Activated CD4-positive, CD25-positive, alpha-beta regulatory T cell treated with anti-CD3 and anti-CD28 coated beads, Interleukin-2, amount 50 U/mL, for 72 hours (primary cell): ENCODE results near the gene SH3YL1.

Experiments used
- DNase-seq: peaks from one replicate; pipeline ENCODE4 v3.0.0; 2021

Gene SH3YL1

GRCh38 chr2:213932-214693 lies 49.7 kb downstream of the SH3YL1 start:
- no peak for DNase-seq

DNA sequence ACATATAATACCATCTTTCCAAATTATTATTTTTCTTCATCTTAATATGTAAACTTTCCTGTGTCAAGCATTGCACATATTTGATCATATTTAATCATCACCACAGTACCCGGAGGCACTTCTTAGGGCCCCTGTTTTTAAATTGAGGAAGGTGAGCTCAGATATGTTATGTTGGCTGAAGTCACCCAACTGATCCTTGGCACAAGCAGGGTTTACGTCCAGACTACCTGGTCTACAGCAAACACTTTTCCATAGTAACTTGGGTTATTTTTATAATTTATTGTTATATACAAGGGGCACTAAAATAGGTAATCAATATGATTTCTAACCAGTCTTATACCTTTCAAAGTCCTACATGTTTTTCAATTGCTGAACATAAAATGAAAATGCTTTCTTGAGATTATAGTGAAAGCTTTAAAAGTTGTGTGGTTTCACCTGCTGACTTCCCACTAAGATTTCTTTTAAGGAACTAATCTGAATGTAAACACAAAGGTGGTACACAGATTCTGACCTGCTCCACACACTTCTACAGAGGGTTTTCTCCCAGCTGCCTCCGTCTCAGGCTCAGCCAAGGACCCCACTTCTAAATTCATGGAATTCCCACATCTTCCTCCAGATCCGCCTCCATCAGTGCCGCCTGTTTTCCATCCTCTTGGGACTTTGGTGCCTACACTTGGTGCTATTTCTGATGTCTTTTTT lies 52.2 kb downstream of the SH3YL1 start:
- DNase-seq = no peak

- no peak for DNase-seq
Measured at GRCh38 chr2:210660-211059, 53.2 kb downstream of the SH3YL1 start.

DNA sequence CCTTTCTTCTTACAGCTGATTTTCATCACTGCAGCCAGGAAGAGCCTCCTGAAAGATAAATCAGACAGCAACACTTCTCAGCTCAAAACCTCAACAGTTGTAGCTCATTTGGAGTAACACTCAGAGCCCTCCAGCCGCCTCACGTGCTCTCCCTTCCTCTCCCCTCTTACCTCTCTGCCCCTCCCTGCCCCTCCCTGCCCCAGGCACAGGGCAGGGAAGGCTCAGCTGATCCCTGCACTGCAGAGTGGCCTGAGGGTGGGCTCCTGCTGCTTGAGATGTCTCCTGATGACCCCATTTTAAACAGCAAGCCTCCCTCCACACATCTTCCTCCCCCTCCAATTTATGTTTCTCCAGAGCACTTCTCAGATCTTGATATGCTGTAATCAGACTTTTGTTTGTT lies 54.4 kb downstream of the SH3YL1 start:
- DNase-seq = no peak

GRCh38 chr2:208335-208734 lies 55.5 kb downstream of the SH3YL1 start:
- DNase-seq = no peak

DNA sequence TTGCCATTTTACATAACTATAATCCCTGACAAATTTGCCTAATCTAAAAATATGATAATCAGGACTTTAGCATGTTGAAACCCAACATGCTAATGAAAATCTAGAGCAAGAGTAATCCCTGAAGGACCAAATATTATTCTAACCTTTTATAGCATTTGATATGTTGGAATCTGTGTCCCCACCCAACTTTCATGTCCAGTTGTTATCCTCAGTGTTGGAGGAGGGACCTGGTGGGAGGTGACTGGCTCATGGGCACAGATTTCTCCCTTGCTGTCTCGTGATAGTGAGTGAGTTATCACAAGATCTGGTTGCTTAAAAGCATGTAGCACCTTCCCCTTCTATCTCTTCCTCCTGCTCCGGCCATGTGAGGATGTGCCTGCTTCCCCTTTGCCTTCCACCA lies 59.8 kb downstream of the SH3YL1 start:
- DNase-seq = no peak

DNA sequence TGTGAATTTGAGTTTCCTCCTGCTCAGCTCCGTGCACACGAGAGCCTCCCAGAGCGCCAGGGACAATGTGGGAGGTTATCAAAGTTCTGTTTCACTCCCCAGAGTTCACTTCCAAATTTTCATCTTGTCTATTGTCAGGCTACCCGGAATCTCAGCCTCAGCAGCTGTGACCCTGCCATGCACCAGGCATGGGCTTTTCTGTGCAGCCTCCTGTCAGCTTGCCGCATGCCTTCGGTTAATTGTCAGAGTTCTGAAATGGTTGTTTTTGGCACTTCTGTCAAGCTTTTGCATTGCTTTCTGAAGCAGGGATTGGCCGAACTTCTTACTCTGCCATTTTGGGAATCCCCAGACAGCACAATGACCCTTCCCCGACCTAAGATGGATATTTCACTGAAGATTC lies 60.4 kb downstream of the SH3YL1 start:
- DNase-seq = no peak

DNA sequence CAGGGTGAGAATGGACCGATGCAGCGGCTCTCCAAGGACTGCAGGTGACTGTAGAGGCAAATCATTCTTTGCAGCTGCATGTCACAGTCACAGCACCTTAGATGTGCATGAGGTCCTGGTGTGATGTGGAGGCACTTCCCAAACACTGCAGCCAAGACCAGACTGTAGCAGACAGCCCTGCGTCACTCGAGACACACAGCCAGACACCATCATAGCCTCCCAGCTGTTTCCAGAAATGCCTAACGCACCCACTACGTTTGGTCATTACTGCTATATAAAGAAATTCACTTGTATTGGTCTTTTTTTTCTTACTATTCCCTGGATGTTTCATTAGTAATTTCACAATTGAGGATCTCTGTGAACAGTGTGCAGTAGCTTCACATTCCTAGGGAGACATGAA lies 60.9 kb downstream of the SH3YL1 start:
- DNase-seq = no peak

DNA sequence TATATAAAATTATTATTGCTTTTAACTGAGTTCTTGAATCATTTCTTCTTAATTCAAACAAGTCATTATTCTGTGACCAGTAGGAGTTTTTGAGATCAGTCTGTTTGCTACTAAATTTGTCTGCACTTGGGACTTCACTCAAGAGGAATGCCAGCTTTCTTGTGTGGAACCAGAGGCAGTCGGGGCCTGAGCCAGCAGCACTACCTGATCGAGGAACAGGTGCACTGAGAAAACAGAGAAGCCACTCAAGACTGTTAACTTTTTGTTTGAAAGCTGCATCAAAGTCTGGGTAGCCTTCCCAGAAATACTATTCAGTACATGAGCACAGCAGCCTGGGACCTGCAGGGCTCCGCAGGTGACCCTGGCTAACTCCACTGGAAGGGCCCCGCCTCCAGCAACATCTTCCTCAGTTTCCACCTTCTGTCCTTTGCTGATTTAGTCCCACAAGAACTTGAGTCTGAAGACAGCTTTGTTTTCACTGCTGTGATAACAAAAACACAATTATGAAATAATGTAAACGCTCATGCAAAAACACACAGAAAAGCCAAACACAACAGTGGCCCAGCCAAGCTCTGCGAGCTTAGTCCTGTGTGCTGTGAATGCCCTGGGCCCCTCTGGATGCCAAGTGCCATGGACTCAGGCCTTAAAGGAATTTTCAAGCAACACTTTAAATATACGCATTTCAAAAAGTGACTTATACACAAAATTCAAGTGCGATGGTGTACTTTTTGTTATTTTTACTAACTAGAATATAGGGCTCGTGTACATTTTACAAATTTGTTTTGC lies 62.0 kb downstream of the SH3YL1 start:
- DNase-seq = no peak

- no peak for DNase-seq
Measured at GRCh38 chr2:199041-199966, 64.5 kb downstream of the SH3YL1 start.

GRCh38 chr2:196406-196805 lies 67.4 kb downstream of the SH3YL1 start:
- DNase-seq = no peak

- DNase-seq = no peak
Measured at GRCh38 chr2:195932-196331, 67.9 kb downstream of the SH3YL1 start.

- DNase-seq = no peak
Measured at GRCh38 chr2:193141-193671, 70.6 kb downstream of the SH3YL1 start.

- DNase-seq = no peak
Measured at GRCh38 chr2:191311-192190, 72.3 kb downstream of the SH3YL1 start.

GRCh38 chr2:187825-188224 lies 76.0 kb downstream of the SH3YL1 start:
- no peak for DNase-seq

GRCh38 chr2:185221-185620 lies 78.6 kb downstream of the SH3YL1 start:
- no peak for DNase-seq

GRCh38 chr2:184695-185094 lies 79.1 kb downstream of the SH3YL1 start:
- no peak for DNase-seq

GRCh38 chr2:182509-183122 lies 81.2 kb downstream of the SH3YL1 start:
- DNase-seq = no peak

DNA sequence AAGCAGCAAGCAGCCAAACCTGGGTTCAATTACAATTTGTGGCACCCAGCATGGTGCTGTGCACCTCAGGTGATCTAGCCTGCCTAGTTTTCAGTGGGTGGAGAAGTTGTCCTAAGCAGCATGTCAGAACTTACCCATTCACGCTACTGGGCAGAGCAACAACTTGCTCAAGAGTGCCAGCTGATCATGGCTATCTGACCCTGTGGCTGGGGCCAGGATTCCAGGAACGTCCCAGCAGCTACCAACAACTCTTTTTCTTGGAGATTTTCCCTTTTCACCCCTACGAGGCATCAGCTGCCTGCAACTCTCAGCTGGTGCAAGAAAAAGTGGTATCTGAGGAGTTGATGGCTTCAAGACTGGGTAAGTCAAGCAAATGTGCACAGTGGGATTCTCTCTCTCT lies 83.5 kb downstream of the SH3YL1 start:
- DNase-seq = no peak

DNA sequence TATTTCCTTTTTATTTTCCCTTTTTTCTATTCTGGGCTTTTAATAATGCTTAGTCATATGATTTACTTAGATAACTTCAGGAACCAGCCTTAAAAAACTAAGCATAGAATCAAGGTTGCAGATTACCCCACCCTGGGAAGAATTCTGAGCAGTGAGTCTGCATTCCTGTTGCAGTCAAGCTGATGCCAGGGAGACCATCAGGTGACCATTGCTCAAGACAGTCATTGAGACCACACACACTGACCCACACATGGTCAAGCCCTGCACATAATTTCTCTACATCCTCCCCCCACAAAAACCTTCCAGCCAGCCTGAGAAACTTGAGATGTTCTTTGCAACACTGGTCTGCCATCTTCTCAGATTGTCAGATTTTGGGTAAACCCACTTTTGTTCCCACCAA lies 83.9 kb downstream of the SH3YL1 start:
- DNase-seq = no peak

DNA sequence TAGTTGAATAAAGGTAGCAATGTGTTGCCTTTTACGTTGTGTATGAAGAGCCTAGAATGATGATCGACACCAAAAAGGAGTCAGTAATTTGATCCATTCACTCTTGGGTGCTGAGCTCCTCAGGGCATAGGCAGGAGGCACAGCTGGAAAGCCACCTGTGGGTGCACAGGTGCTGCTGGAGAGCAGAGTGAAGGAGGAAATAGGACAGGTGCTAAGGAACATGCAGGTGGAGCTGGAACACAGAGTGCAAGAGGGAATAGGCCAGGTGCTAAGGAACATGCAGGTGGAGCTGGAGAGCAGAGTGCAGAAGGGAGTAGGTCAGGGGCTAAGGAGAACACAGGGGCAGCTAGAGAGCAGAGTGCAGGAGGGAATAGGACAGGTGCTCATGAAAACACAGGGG lies 86.1 kb downstream of the SH3YL1 start:
- DNase-seq = no peak
